CD14-positive monocyte (primary cell): Measurements from ENCODE around the gene DEK. TPM values are rescaled to one million over a fixed set of nuclear protein-coding genes. Genes with fewer than 3 reads are reported as not detected.

ENCODE experiments used
- DNase-seq, 3 donors: peaks; one replicate each; pipeline ENCODE4 v3.0.0-alpha.2; 2011 to 2022
- H2AFZ ChIP-seq: 2 replicates; pipeline ENCODE4 v1.6.0; 2012; ENCODE audit warnings: mild to moderate bottlenecking, low read depth, low read length, inconsistent platforms; ENCODE audit not compliant: insufficient read depth, poor library complexity, severe bottlenecking
- H3K27ac ChIP-seq, 2 donors: 1 replicate in 1 of 2; 2 replicates in 1 of 2; pipeline ENCODE4 v1.5.1; 2012 to 2013; ENCODE audit warnings: low read length in 2 of 2, control low read depth in 1 of 2, inconsistent platforms in 1 of 2, low read depth in 1 of 2, mild to moderate bottlenecking in 1 of 2
- H3K27me3 ChIP-seq, 2 donors: one replicate each; pipeline versions ENCODE4 v1.6.0 to v1.6.1; 2011 to 2013; ENCODE audit warnings: low read length in 2 of 2; ENCODE audit not compliant: control insufficient read depth in 2 of 2, insufficient read depth in 2 of 2
- H3K36me3 ChIP-seq, 2 donors: replicated peaks in 1 of 2; 1 replicate in 1 of 2; 2 replicates in 1 of 2; pipeline versions ENCODE4 v1.5.1 to v1.6.1; 2012 to 2013; ENCODE audit warnings: low read length in 2 of 2, control low read depth in 1 of 2, inconsistent platforms in 1 of 2, mild to moderate bottlenecking in 1 of 2; ENCODE audit not compliant: insufficient read depth in 2 of 2, control insufficient read depth in 1 of 2
- H3K4me1 ChIP-seq, 2 donors: 1 replicate in 1 of 2; 2 replicates in 1 of 2; pipeline versions ENCODE4 v1.5.1 to v1.6.1; 2012 to 2013; ENCODE audit warnings: low read length in 2 of 2, control low read depth in 1 of 2, inconsistent platforms in 1 of 2, mild to moderate bottlenecking in 1 of 2, moderate library complexity in 1 of 2; ENCODE audit not compliant: insufficient read depth in 2 of 2, control insufficient read depth in 1 of 2
- H3K4me2 ChIP-seq: replicated peaks from 2 replicates; pipeline ENCODE3; 2012; ENCODE audit warnings: low read length, moderate library complexity, mild to moderate bottlenecking; ENCODE audit not compliant: poor library complexity, severe bottlenecking; ENCODE audit errors: extremely low read depth
- H3K4me3 ChIP-seq, 3 experiments: fragments of 200-600 bp in 1 of 3; sonication (generic) in 1 of 3; replicated peaks in 1 of 3; 1 replicate in 2 of 3; 2 replicates in 1 of 3; pipeline ENCODE4 v1.5.1; 2011 to 2013; ENCODE audit warnings: low read length in 3 of 3, mild to moderate bottlenecking in 3 of 3, control low read depth in 2 of 3, low read depth in 2 of 3, inconsistent platforms in 1 of 3, moderate library complexity in 1 of 3
- H3K79me2 ChIP-seq: 2 replicates; pipeline ENCODE4 v1.6.0; 2012; ENCODE audit warnings: mild to moderate bottlenecking, control low read depth, inconsistent platforms, low read length, moderate library complexity; ENCODE audit not compliant: insufficient read depth
- H3K9ac ChIP-seq: 2 replicates; pipeline ENCODE4 v1.6.0; 2017; ENCODE audit warnings: low read length, mild to moderate bottlenecking; ENCODE audit not compliant: insufficient read depth, poor library complexity, severe bottlenecking
- H3K9me3 ChIP-seq, 2 donors: replicated peaks in 1 of 2; 1 replicate in 1 of 2; 2 replicates in 1 of 2; pipeline versions ENCODE4 v1.5.1 to v1.6.1; 2012 to 2013; ENCODE audit warnings: low read length in 2 of 2, control low read depth in 1 of 2; ENCODE audit not compliant: control insufficient read depth in 1 of 2, insufficient read depth in 1 of 2
- H4K20me1 ChIP-seq: 2 replicates; pipeline ENCODE4 v1.6.0; 2012; ENCODE audit warnings: mild to moderate bottlenecking, low read length, control low read depth, moderate library complexity; ENCODE audit not compliant: insufficient read depth
- H3K27ac Mint-ChIP-seq, 7 donors: one replicate each; pipeline ENCODE4 v1.8.0; 2020; ENCODE audit warnings: mild to moderate bottlenecking in 7 of 7, mixed read lengths in 7 of 7, moderate library complexity in 6 of 7, inconsistent platforms in 2 of 7
- H3K27me3 Mint-ChIP-seq, 3 donors: one replicate each; pipeline ENCODE4 v1.8.0; 2021 to 2022; ENCODE audit warnings: low read depth in 3 of 3, mild to moderate bottlenecking in 3 of 3, mixed read lengths in 3 of 3, moderate library complexity in 3 of 3, inconsistent platforms in 1 of 3
- H3K36me3 Mint-ChIP-seq, 2 donors: one replicate each; pipeline ENCODE4 v1.8.0; 2020; ENCODE audit warnings: mixed read lengths in 2 of 2, inconsistent platforms in 1 of 2, mild to moderate bottlenecking in 1 of 2
- H3K4me1 Mint-ChIP-seq: one replicate; pipeline ENCODE4 v1.8.0; 2020; ENCODE audit warnings: mild to moderate bottlenecking, mixed read lengths
- H3K4me3 Mint-ChIP-seq, 2 donors: one replicate each; pipeline ENCODE4 v1.8.0; 2020; ENCODE audit warnings: mild to moderate bottlenecking in 2 of 2, mixed read lengths in 2 of 2, moderate library complexity in 1 of 2
- H3K9me3 Mint-ChIP-seq, 7 donors: one replicate each; pipeline ENCODE4 v1.8.0; 2020 to 2022; ENCODE audit warnings: mixed read lengths in 7 of 7, mild to moderate bottlenecking in 6 of 7, moderate library complexity in 6 of 7, inconsistent platforms in 2 of 7
- CTCF ChIP-seq: fragments of 200-600 bp; IDR thresholded peaks from one replicate; pipeline ENCODE4 v1.8.0; 2022; ENCODE audit warnings: antibody characterized with exemption, mild to moderate bottlenecking
- WGBS: methylation state at CpG from one replicate; pipeline ENCODE4 v1.1.5; 2013; ENCODE audit warnings: missing lambda C conversion rate; ENCODE audit not compliant: insufficient coverage; 5-methylcytosine and 5-hydroxymethylcytosine counted together
- intact Hi-C, 2 donors: fragments of 100-400 bp; cut with micrococcal nuclease; formaldehyde crosslinking; loops; one replicate each; pipeline versions ENCODE4 v1.15.0 to v1.15.1; 2023
- polyA plus RNA-seq, 3 donors: library from polyadenylated mRNA; depleted of rRNA in 1 of 3; unstranded in 2 of 3; stranded (reverse) in 1 of 3; fragments of 300-500 nt in 2 of 3; fragments of >200 nt in 1 of 3; fragmentation: Illumina TruSeq in 2 of 3; gene quantifications; 1 replicate in 2 of 3; 2 replicates in 1 of 3; pipeline ENCODE4 v1.2.3, GENCODE V29; 2012 to 2021

DEK gene
- polyA plus RNA-seq, 3 donors: 32.3 to 63.9 (median 56.5) TPM

GRCh38 chr6:18269253-18269652 lies 4.9 kb upstream of the DEK start:
- Histone ChIP-seq H3K36me3 (no peaks in the 10 kb centered on the region), H3K4me3 (no peak overlapping the region), H2AFZ (no peak overlapping the region), H4K20me1 (no peaks in the 10 kb centered on the region), H3K27me3 (no peaks in the 10 kb centered on the region), H3K4me1 (peaks cover 7 to 9% of the 10 kb centered on the region in 2 donors), H3K27ac (no peak overlapping the region), H3K4me2 (no peak overlapping the region), H3K9me3 (peaks cover 0 to 6% of the 10 kb centered on the region in 2 donors), H3K79me2 (peaks cover 7% of the 10 kb centered on the region), H3K9ac (no peak overlapping the region)
- no CpG with 5 or more reads among the region's 3 CpGs for WGBS
- no peak for TF ChIP-seq CTCF
- no peak overlapping the region for H3K27ac Mint-ChIP-seq
- H3K36me3 Mint-ChIP-seq: no peaks in the 10 kb centered on the region
- peaks cover 4 to 7% (median 6%) of the 10 kb centered on the region in 3 donors for H3K27me3 Mint-ChIP-seq
- no peak overlapping the region for H3K4me3 Mint-ChIP-seq
- DNase-seq: no peak
- H3K4me1 Mint-ChIP-seq: peaks cover 9% of the 10 kb centered on the region
- peaks cover 0 to 8% (median 3%) of the 10 kb centered on the region in 7 donors for H3K9me3 Mint-ChIP-seq
- intact Hi-C loops: loop anchor here (5.0 to 10.0 kb wide), 4 partner anchors 56 to 233 kb away; partner anchors contain the start of genes KDM1B (in 1 of the 2), RNF144B (in 1 of the 2) and TPMT (in 1 of the 2)

GRCh38 chr6:18268066-18268465 lies 3.7 kb upstream of the DEK start:
- intact Hi-C loops: loop anchor here (5.0 to 10.0 kb wide), 4 partner anchors 57 to 234 kb away; partner anchors contain the start of genes KDM1B (in 1 of the 2), RNF144B (in 1 of the 2) and TPMT (in 1 of the 2)
- Mint-ChIP-seq H3K36me3 (no peaks in the 10 kb centered on the region), H3K27ac (no peak overlapping the region), H3K9me3 (peaks cover 0 to 8% (median 3%) of the 10 kb centered on the region in 7 donors), H3K4me3 (no peak overlapping the region), H3K27me3 (peaks cover 0 to 3% (median 1%) of the 10 kb centered on the region in 3 donors), H3K4me1 (peaks cover 10% of the 10 kb centered on the region)
- Histone ChIP-seq H3K36me3 (no peaks in the 10 kb centered on the region), H3K27me3 (no peaks in the 10 kb centered on the region), H3K27ac (no peak overlapping the region), H3K4me2 (no peak overlapping the region), H2AFZ (no peak overlapping the region), H3K4me1 (peaks cover 7 to 9% of the 10 kb centered on the region in 2 donors), H4K20me1 (no peaks in the 10 kb centered on the region), H3K79me2 (peaks cover 19% of the 10 kb centered on the region), H3K4me3 (no peak overlapping the region), H3K9me3 (peaks cover 0 to 6% of the 10 kb centered on the region in 2 donors), H3K9ac (no peak overlapping the region)
- WGBS: 78% methylated on average over 4 of the region's 4 CpGs
- DNase-seq: no peak
- TF ChIP-seq CTCF: no peak
